DMS153 treated with DMSO at 0.1 percent for 48 hours (cell line): ENCODE measurements around the gene TTLL10.
A peak's percentile ranks its signal among the peaks of the same experiment; 100 is the strongest.

ENCODE experiments used
- DNase-seq: peaks from one replicate; lab custom pipeline; 2025; ENCODE audit not compliant: unreplicated experiment; lab: John Stamatoyannopoulos, UW

The TTLL10 gene

DNA sequence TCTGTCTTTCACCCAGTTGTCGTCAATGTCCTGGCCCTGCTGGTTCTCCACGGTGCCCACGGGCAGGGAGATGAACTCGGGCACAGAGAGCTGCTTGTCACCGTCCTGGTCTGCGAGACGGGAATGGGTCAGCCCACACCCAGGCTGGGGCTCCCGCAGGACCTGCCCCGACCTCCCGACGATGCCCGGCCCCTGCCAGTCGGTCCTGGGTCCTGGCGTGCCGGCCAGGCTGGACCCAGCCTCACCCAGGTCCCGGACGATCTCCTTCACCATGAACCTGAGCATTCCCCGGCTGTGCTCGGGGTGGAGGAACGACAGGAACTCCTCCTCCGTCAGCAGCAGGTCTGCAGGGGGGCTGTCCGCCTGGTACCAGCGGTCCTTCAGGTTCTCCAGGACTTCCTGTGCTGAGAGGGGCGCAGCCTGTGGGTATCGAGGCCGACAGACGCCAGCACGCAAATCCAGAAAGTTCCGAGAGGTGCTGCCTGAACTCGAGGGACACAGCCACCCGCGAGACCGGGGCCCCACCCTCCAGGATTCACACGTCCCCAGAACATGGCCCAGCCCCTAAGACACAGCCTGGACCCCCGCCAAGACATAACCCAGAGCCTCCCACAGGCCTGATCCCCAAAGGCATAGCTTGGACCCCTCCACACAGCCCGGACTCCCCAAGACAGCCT lies 45.0 kb downstream of the TTLL10 start:
- DNase-seq = no peak

GRCh38 chr1:1219341-1219740 lies 45.7 kb downstream of the TTLL10 start:
- no peak for DNase-seq

GRCh38 chr1:1220197-1220596 lies 46.5 kb downstream of the TTLL10 start:
- no peak for DNase-seq

- no peak for DNase-seq
Measured at GRCh38 chr1:1221887-1222574, 48.4 kb downstream of the TTLL10 start.

- no peak for DNase-seq
Measured at GRCh38 chr1:1222575-1223225, 49.0 kb downstream of the TTLL10 start.

- DNase-seq = no peak
Measured at GRCh38 chr1:1223321-1223720, 49.6 kb downstream of the TTLL10 start.

DNA sequence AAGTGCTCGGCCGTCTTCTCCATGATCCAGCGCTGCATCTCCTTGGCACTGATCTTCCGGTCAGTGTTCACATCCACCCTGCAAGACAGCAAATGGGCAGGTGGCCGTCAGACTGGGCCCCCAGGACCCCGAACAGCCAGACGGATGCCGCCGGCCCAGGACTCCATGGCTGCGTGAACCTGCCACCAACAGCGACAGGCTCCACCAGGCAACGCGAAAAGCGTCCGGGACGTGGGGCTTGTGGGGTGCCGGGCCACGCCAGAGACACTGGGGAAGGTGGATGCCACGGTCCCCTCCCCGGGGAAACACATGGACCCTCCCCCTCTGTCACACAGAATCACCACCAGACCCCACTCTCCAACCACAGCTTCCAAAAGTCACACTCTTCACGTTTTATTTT lies 50.2 kb downstream of the TTLL10 start:
- DNase-seq = no peak

DNA sequence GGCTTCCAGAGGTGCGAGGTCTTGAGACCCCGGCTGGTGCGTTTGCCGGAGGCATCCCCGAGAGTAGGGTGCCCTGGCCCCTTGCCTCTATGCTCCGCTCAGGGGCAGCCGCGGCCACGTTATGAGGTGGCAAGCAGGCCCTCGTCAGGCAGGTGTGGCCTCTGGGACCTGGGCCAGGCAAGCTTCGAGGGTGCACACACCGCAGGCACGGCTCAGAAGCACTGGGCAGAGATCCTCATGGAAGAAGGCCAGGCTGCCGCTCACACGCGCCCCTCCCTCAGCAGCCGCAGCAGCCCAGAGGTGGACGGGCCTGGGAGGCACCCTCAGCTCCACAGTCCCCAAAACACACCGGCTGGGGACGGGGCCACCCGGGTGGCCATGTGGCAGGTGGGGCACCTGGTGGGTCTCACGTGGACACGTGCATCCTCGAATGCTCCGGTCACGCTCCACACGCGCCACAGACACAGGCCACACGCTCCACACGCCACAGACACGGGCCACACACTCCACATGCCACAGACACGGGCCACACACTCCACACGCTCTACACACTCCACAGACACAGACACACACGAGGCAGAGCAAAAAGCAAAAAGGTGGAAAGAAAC lies 51.7 kb downstream of the TTLL10 start:
- no peak for DNase-seq

DNA sequence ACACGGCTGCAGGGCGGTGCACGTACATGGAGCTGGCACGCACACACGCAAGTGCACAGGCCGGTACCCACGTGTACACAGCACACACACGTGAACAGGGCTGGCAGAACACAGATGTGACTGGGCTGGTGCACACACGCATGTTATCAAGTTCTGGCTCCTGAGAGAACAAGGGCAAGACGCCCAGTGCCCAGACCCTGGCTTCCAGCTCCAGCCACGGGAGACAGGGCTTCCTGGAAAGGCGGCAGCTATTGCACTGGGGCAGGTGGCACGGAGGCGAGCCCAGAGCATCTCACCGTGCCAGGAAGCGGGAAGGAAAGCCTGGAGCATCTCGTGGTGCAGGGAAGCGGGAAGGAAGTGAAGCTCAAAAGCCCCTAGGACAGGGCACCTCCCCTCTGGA lies 52.2 kb downstream of the TTLL10 start:
- DNase-seq = no peak

GRCh38 chr1:1226566-1227362 lies 53.1 kb downstream of the TTLL10 start:
- no peak for DNase-seq

DNA sequence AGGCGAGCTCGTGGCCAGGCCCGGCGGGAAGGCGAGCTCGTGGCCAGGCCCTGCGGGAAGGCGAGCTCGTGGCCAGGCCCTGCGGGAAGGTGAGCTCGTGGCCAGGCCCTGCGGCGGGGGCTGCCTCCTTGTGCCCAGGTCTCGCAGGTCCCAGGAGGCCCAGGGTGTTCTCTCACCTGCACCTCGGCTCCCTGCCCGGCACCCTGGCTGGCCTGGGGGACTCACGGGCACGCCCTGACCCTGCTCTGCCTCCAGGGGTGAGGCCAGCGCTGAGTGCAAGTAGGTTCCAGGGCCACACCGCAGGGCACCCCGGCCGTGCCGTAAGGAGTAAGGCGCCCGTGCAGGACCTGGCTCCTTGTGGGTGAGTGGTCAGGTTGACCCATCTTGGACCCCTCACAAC lies 53.7 kb downstream of the TTLL10 start:
- DNase-seq = no peak

- DNase-seq = no peak
Measured at GRCh38 chr1:1228187-1228586, 54.5 kb downstream of the TTLL10 start.

DNA sequence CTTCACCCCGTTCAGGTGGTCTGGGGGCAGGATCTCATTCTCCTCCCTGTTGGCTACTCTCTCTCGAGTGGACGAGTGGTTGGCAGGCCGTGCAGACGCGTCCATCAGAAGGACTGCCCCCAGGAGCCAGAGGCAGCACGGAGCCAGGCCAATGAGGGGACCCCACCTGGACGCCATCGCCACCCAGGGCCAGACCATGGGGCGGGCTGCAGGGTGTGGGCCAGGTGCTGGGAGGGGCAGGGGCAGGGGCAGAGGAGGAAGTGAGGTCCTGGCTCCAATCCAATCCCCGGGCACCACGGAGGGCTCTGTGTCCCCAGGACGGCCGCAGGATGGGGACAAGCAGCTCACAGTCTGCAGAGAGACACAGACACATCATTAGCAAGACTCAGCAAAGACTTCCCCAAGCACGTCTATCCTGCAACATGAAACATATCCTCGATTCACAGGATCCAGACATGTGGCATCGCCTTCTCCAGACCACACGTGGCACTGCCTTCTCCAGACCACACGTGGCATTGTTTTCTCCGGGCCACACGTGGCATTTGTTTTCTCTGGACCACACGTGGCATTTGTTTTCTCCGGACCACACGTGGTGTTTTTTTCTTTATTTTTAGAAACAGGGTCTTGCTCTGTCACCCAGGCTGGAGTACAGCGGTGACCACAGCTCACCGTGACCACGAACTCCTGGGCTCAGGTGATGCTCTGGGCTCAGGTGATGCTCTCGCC lies 55.1 kb downstream of the TTLL10 start:
- DNase-seq = no peak

- no peak for DNase-seq
Measured at GRCh38 chr1:1229770-1230169, 56.1 kb downstream of the TTLL10 start.

GRCh38 chr1:1230656-1231399 lies 57.1 kb downstream of the TTLL10 start:
- no peak for DNase-seq

DNA sequence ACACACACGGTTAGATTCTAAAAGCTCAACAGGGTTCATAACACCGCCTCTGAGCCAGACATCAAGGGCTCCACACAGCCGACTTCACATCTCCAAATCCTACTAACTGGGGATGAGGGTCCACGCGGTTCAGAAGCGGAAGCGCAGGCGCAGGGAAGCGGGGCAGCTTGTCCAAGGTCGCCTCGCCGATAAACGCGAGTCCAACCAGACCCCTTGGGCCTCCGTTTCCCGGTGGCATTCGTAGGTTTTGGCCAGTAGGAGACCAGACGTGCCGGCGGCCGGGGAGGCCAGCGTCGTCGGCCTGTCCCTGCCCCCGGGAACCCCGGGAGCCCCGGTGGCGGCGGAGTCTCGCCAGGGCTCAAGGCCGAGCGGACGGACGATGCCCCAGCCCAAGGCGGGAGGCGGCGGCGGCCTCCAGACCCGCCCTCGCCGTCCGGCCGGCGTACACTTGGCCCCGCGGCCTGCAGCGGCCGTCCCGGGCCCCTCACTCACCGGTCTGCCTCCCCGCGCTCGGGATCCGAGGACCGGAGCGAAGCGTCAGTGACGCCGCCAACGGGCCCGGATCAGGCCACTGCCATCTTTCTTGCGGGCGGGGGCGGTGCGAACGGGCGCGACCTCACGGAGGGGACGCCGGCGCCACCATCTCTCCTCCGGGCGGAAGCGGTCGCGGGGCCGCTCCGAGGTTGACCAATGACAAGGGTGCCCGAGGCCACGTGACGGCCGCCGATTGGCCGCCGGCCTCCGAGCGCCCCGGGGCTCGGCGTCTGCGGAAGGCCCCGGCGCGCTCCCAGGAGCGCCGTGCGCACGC lies 57.9 kb downstream of the TTLL10 start, which contains the start of gene SDF4:
TSS of gene SDF4 (minus strand) at position 602 of the 808 bp plus-strand sequence. CDS start 3,229 bp downstream, outside the sequence.
- DNase-seq = peak; percentile 99

GRCh38 chr1:1232208-1232795 lies 58.6 kb downstream of the TTLL10 start, which contains the start of gene B3GALT6:
TSS of gene B3GALT6 (plus strand) at chr1:1232237. CDS start at chr1:1232279, 42 bp downstream.
- no peak for DNase-seq
